Left ventricle myocardium inferior (tissue), 1 donor: Measurements from ENCODE around the gene ELSPBP1. TPM values are rescaled to one million over a fixed set of nuclear protein-coding genes. Genes with fewer than 3 reads are reported as not detected.
"Not testable (repeated sequence)": the region's sequence is repeated elsewhere in the genome, so short reads cannot be mapped to it uniquely, and the experiment has no call there.

Source experiments
- DNase-seq: peaks from one replicate; pipeline ENCODE4 v3.0.0-alpha.2; 2020
- H3K27ac ChIP-seq: fragments of 200-600 bp; replicated peaks from 2 replicates; pipeline ENCODE4 v1.8.0; 2021
- H3K27me3 ChIP-seq: fragments of 200-600 bp; 2 replicates; pipeline ENCODE4 v1.8.0; 2021; ENCODE audit warnings: low read depth
- H3K36me3 ChIP-seq: fragments of 200-600 bp; 2 replicates; pipeline ENCODE4 v1.8.0; 2021
- H3K4me1 ChIP-seq: fragments of 200-600 bp; 2 replicates; pipeline ENCODE4 v1.8.0; 2021
- H3K4me3 ChIP-seq: fragments of 200-600 bp; 2 replicates; pipeline ENCODE4 v1.8.0; 2021; ENCODE audit warnings: mild to moderate bottlenecking, moderate library complexity
- H3K9me3 ChIP-seq: fragments of 200-600 bp; replicated peaks from 2 replicates; pipeline ENCODE4 v1.8.0; 2021
- intact Hi-C: fragments of 100-400 bp; cut with micrococcal nuclease; formaldehyde crosslinking; loops from one replicate; pipeline ENCODE4 v1.11.0; 2022
- long read RNA-seq: library from polyadenylated mRNA; unstranded; transcript quantifications from one replicate; pipeline ENCODE4 v2.0.0, GENCODE V29; 2021
- total RNA-seq: library from RNA; stranded (reverse); fragmentation: NEBNext Ultra II Directional; extraction: Animal tissue kit (Norgen Biotek cat#: 25700); gene quantifications from one replicate; pipeline ENCODE4 v1.2.1, GENCODE V29; 2021
- TF ChIP-seq, protein P1 (sequence below): fragments of 200-600 bp; IDR thresholded peaks from 2 replicates; pipeline ENCODE4 v1.8.0; 2021; ENCODE audit warnings: antibody characterized with exemption, mild to moderate bottlenecking, borderline replicate concordance
- donor health status: DM: no; HTN: yes; CAD: no; lungs with severe emphysema.

The ELSPBP1 gene
- total RNA-seq = not detected
- long read RNA-seq = 0 reads

DNA sequence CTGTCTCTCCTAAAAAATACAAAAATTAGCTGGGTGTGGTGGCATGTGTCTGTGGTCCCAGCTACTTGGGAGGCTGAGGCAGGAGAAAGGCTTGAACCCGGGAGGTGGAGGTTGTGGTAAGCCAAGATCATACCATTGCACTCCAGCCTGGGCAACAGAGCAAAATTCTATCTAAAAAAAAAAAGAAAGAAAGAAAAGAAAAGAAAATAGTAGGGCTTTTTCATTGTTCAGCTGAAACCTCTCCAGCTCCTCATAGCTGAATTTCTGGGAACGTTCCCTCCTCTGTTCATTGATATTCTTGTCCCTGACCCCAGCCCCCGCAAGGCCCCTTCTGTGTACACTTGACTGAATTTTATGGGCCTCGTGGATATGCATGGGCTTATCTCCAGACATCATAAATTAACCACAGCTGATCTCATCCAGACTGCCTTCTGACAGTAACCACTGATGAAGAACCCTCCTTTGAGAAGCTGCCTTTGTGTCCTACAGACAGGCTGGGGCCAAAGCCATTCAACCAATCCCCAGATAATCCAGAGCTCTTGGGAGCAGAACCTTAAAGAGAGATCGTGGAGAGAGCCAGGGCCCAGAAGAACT, at the start of gene ELSPBP1:
TSS of gene ELSPBP1 (plus strand) at position 424 of the 594 bp plus-strand sequence. CDS start 14,036 bp downstream, outside the sequence.
- Histone ChIP-seq H3K4me1 (no peaks in the 10 kb centered on the region), H3K4me3 (no peak within 1 kb of the TSS), H3K36me3 (no peaks in the 10 kb centered on the region), H3K27ac (no peak within 1 kb of the TSS), H3K9me3 (no peaks in the 10 kb centered on the region), H3K27me3 (peaks cover 68% of the 10 kb centered on the region)
- TF ChIP-seq, protein P1, sequence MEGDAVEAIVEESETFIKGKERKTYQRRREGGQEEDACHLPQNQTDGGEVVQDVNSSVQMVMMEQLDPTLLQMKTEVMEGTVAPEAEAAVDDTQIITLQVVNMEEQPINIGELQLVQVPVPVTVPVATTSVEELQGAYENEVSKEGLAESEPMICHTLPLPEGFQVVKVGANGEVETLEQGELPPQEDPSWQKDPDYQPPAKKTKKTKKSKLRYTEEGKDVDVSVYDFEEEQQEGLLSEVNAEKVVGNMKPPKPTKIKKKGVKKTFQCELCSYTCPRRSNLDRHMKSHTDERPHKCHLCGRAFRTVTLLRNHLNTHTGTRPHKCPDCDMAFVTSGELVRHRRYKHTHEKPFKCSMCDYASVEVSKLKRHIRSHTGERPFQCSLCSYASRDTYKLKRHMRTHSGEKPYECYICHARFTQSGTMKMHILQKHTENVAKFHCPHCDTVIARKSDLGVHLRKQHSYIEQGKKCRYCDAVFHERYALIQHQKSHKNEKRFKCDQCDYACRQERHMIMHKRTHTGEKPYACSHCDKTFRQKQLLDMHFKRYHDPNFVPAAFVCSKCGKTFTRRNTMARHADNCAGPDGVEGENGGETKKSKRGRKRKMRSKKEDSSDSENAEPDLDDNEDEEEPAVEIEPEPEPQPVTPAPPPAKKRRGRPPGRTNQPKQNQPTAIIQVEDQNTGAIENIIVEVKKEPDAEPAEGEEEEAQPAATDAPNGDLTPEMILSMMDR = no peak
- intact Hi-C loops = no loop called here
- DNase-seq = no peak

GRCh38 chr19:47949852-47950521, 44.4 kb upstream of the ELSPBP1 start:
- H3K27ac ChIP-seq, H3K4me1 ChIP-seq, DNase-seq, H3K9me3 ChIP-seq, intact Hi-C loops, H3K4me3 ChIP-seq, H3K27me3 ChIP-seq, H3K36me3 ChIP-seq: not testable (repeated sequence)

- DNase-seq, H3K4me3 ChIP-seq, H3K4me1 ChIP-seq, intact Hi-C loops, H3K27me3 ChIP-seq, H3K27ac ChIP-seq, H3K36me3 ChIP-seq, H3K9me3 ChIP-seq: not testable (repeated sequence)
These were observed 42.3 kb upstream of the ELSPBP1 start for GRCh38 chr19:47952132-47952531.

- H3K36me3 ChIP-seq, intact Hi-C loops, H3K4me1 ChIP-seq, DNase-seq, H3K4me3 ChIP-seq, H3K9me3 ChIP-seq, H3K27ac ChIP-seq: not testable (repeated sequence)
- H3K27me3 ChIP-seq = peaks cover 18% of the 10 kb centered on the region
These were observed 38.5 kb upstream of the ELSPBP1 start for GRCh38 chr19:47955936-47956335.

DNA sequence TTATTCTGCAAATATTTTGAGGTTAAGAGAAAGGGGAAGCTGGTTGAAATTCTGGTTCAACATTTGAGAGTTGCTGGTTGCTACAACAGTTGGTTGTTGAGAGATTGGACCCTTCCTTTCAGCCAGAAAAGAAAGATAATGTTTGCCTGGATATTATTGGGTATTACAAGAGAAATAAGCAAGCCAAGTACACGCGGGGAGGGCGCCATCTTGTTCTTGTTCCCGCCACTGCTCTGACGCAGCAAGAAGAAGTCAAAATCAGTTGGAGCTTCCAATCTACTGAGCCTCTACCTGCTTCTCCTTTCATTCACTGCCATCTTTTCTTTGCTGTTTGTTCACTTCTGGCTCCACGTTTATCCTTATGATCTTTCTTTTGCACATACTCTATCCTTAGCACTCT, 20.9 kb upstream of the ELSPBP1 start:
- intact Hi-C loops = no loop called here
- H3K4me3 ChIP-seq = no peak overlapping the region
- peaks cover 78% of the 10 kb centered on the region for H3K27me3 ChIP-seq
- peaks cover 5% of the 10 kb centered on the region for H3K9me3 ChIP-seq
- H3K36me3 ChIP-seq = no peaks in the 10 kb centered on the region
- no peaks in the 10 kb centered on the region for H3K4me1 ChIP-seq
- no peak overlapping the region for H3K27ac ChIP-seq
- DNase-seq = no peak
- TF ChIP-seq, protein P1 = no peak

DNA sequence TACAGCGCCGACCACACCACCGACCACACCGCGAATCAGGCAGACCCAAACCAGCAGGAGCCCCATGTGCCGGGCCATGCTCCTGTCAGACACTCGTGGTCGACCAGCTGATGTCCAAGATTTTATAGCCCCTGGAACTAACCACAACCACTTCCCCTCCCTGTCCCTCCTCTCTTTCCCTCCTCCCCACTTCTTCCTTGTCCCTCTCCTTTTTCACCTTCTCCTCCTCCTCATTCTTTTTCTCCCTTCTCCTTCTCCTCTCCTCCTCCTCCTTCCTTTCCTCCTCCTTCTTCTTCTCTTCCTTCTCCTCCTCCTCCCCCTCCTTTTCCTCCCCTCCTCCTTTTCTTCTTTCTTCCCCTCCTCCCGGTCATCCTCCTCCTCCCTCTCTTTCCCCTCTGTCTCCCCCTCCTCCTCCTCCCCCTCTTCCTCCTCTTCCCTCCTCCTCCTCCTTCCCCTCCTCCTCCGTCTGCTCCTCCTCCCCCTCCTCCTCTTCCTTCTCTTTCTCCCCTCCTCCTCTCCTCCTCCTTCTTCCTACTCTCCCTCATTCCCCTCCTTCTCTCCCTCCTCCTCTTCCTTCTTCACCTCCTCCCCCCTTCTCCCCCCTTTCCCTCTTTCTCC, 3.1 kb upstream of the ELSPBP1 start:
- Histone ChIP-seq H3K36me3 (no peaks in the 10 kb centered on the region), H3K9me3 (no peaks in the 10 kb centered on the region), H3K27me3 (peaks cover 92% of the 10 kb centered on the region), H3K4me1 (no peaks in the 10 kb centered on the region), H3K4me3 (no peak overlapping the region), H3K27ac (no peak overlapping the region)
- intact Hi-C loops = no loop called here
- TF ChIP-seq, protein P1 = no peak
- DNase-seq = no peak

- intact Hi-C loops = no loop called here
- no peak for DNase-seq
- no peaks in the 10 kb centered on the region for H3K4me1 ChIP-seq
- no peaks in the 10 kb centered on the region for H3K9me3 ChIP-seq
- peaks cover 87% of the 10 kb centered on the region for H3K27me3 ChIP-seq
- TF ChIP-seq, protein P1 = no peak
- H3K27ac ChIP-seq = no peak within 1 kb of the TSS
- H3K36me3 ChIP-seq = no peaks in the 10 kb centered on the region
- H3K4me3 ChIP-seq = no peak within 1 kb of the TSS
These were observed 2.4 kb upstream of the ELSPBP1 start, which contains the start of gene BSPH1 for GRCh38 chr19:47992070-47992469. Gene BSPH1, minus strand, starts transcription at chr19:47992170. Its CDS starts 89 bp downstream, at chr19:47992081.
